ENCODE results near the gene CD3G.
"Not testable (repeated sequence)": the region's sequence is repeated elsewhere in the genome, so short reads cannot be mapped to it uniquely, and the experiment has no call there.

The CD3G gene

GRCh38 chr11:118375978-118376377 lies 31.8 kb downstream of the CD3G start:
- DNase-seq = no peak

- no peak for DNase-seq
These were observed 35.4 kb downstream of the CD3G start for GRCh38 chr11:118379497-118379896.

- DNase-seq = no peak
These were observed 36.4 kb downstream of the CD3G start for GRCh38 chr11:118380571-118380970.

GRCh38 chr11:118382954-118383353 lies 38.8 kb downstream of the CD3G start:
- DNase-seq = no peak

GRCh38 chr11:118383657-118384056 lies 39.5 kb downstream of the CD3G start:
- no peak for DNase-seq

- DNase-seq = no peak
These were observed 52.0 kb downstream of the CD3G start for GRCh38 chr11:118396097-118396501.

- no peak for DNase-seq
These were observed 53.3 kb downstream of the CD3G start for GRCh38 chr11:118397448-118397847.

GRCh38 chr11:118398791-118399559 lies 54.8 kb downstream of the CD3G start:
- no peak for DNase-seq

- DNase-seq = peak; percentile 62 to 99 (median 84)
These were observed 57.2 kb downstream of the CD3G start, which contains the start of gene ATP5MG for GRCh38 chr11:118401151-118401879. TSS of gene ATP5MG (plus strand) at chr11:118401606. CDS start at chr11:118401666, 60 bp downstream.

- DNase-seq = no peak
These were observed 57.9 kb downstream of the CD3G start for GRCh38 chr11:118401880-118402590.

GRCh38 chr11:118402594-118402993 lies 58.5 kb downstream of the CD3G start:
- not testable (repeated sequence) for DNase-seq

All from hypothalamus (tissue), 51 donors.